LHCN-M2 (cell line): Measurements from ENCODE around the gene MAP3K13. TPM values are rescaled to one million over a fixed set of nuclear protein-coding genes. Genes with fewer than 3 reads are reported as not detected.

Experiments used
- DNase-seq: peaks from one replicate; pipeline ENCODE4 v3.0.0-alpha.2; 2012; ENCODE audit warnings: low read depth
- total RNA-seq: library from RNA; depleted of rRNA; stranded (reverse); fragments of >200 nt; gene quantifications from 2 replicates; pipeline ENCODE4 v1.2.3, GENCODE V29; 2014; rRNA removed

MAP3K13 gene
- total RNA-seq, 1 experiment from 2014 or later: 18.6 TPM

DNA sequence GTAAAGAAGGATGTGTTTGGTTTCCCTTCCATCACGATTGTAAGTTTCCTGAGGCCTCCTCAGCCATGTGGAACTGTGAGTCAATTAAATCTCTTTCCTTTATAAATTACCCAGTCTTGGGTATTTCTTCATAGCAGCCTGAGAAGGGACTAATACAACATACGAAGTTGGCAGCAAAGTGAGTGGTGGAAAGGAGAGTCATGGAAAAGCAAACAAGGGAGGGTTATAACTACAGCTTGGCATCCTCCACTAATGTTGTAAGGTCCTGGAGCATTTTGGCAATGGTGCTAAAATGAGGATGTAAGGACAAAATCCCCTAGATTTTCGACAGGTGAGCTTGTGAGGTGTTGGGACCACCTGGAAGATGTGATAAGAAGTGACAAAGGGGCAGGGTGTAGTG, 141.7 kb downstream of the MAP3K13 start:
- DNase-seq: no peak

- DNase-seq: no peak
Observed at GRCh38 chr3:185507883-185508282, 144.9 kb downstream of the MAP3K13 start.

DNA sequence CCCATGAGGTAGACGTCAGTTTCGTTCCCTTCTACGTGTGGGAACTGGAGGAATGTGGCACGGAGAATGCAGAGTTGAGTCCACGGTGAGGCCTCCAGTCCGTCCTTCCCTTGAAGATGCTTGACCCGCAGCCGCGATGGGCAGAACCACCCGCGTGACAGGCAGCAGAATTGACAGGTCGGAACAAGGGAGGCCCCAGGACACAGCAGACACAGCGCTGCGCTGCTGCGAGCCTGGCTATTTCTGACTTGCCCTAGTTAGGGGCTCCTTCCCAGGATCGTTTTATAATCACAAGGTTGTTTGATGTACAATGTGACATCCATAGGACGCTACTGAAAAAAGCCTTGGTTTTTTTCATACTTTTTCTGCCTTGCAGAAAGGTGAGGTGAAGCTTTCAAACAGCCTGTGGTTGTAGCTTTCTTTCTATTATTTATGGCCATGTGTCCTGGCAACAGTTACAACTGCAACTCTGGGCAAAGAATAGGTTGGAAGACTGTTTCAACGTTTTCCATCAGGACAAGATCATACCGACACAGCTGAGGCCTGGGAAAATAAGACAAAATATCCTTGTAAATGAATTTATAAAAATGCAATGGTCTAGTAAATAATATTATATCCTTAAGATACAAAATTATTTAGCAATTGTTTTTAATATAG, 145.5 kb downstream of the MAP3K13 start:
- no peak for DNase-seq

- DNase-seq: no peak
Observed at GRCh38 chr3:185511711-185512110, 148.8 kb downstream of the MAP3K13 start.

DNA sequence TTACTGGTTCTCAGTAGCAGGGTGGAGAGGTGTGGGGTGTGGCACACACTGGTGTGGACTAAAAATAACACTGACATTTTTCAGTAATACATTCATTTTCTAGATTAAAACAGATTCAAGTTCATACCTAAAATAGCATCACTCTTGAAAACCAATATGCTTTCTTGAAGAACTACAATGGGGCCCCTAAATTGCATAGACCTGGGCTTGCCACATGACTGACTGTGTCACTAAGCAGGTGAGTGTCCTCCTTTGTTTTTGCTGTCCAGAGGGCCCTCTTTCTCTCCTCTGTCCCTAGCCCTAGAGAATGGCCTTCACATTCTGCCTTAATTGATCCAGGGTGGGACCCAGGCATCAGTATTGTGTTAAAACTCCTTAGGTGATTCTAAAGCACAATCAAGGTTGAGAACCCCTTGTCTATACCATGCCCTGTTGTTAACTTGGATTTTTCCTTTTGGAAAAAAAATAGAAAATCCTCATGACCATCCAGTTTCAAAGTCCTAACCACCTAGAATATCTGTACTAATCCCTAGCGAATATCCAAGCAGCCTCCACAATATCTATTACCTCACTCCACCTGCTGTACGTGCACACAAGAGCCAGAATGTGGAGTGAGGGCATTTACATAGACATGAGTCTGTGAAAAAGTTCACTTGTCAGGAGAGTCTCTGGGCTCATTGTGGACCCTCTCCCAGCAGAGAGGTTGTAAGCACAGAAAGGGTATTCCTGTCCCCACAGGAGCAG, 154.6 kb downstream of the MAP3K13 start:
- no peak for DNase-seq

GRCh38 chr3:185519021-185519420, 156.1 kb downstream of the MAP3K13 start:
- DNase-seq: no peak

DNA sequence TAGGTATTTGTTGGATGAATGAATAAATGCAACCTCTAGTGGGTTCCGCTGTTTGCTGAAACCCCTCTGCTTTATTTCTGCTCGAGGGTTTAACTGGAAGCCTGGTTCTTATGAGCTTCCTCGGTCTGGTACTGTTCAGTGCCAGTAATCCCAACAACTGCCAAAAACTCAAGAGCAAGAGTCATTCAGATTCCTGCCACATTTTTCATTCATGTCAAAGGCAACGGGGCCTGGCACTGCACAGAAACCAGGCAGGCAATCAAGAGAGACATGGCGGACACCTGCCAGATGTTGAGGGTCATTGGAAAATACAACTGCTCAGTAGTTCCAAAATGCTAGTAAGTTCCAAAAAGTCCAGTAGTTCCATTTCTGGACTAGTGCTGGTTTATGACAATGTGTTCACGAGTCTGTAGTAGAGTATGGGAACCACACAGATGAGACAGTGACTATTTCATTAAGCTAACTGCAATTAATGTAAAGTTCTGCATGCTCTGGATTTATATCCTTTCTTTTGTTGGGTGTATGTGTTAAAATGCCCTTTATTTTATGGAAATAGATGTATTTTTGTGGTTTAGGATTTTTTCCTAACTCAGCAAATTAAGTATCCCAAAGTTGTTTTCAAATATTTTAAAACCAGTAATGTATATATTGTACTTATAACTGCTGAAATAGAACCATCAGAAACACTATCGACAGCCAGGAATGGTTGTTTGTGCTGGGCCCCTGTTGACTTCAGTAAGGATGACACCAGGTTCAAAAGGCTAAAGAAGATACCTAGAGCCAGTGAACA, 158.6 kb downstream of the MAP3K13 start:
- DNase-seq: no peak

DNA sequence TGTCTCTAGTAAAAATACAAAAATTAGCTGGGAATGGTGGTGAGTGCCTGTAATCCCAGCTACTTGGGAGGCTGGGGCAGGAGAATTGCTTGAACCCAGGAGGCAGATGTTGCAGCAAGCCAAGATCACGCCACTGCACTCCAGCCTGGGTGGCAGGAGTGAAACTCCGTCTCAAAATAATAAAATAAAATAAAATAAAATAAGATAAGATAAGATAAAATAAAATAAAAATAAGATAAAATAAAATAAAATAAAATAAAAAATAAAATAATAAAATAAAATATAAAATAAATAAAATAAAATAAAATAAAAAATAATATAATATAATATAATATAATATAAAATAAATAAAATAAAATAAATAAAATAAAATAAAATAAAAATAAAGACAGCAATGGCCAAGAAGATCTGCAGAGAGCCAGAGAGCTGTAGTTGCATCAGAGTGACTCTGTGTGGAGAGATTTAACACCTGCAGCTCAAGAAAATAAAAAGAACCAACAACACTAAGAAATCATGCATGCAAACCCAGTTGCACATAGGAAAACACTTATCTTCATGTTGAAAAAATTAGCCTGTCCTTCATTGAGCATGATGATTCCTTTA, 163.5 kb downstream of the MAP3K13 start:
- no peak for DNase-seq

GRCh38 chr3:185527364-185527763, 164.4 kb downstream of the MAP3K13 start:
- no peak for DNase-seq

GRCh38 chr3:185528532-185528931, 165.6 kb downstream of the MAP3K13 start:
- DNase-seq: peak; percentile 26

DNA sequence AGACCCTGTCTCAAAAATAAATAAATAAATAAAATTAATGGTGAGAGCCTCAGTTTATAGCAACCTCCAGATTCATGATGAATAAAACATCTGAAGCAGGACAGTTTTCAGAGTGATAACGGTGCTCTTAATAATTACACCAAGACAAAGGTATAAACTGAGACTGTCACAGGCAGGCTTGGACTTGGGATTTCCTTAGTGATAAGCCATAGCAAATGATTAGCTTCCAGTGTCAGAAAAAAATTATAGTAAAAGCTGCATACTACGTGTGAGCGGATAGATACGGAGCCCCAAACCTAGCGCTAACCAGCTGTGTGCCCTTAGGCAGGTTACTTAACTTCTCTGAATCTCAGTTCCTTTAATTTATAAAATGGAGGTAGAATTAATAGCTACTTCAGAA, 167.9 kb downstream of the MAP3K13 start:
- no peak for DNase-seq

- DNase-seq: no peak
Observed at GRCh38 chr3:185532901-185533300, 170.0 kb downstream of the MAP3K13 start.

DNA sequence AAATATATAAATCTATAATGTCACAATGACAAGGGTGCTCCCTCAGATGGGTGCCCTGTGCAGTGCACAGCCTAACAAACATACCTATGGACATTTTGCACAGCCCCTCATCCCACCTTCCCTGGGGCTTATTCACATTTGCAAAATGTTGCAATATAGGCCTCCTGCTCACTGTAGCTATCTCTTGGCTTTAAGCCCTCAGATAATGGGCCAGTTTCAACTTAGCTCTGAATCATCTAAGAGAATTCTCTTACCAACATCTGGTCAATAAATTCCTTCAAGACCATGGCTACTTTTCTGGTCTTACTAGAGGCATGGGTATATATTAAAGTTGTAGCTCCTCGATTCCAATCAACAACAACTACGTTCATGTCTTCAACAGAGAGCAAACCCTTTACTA, 171.6 kb downstream of the MAP3K13 start:
- DNase-seq: no peak

DNA sequence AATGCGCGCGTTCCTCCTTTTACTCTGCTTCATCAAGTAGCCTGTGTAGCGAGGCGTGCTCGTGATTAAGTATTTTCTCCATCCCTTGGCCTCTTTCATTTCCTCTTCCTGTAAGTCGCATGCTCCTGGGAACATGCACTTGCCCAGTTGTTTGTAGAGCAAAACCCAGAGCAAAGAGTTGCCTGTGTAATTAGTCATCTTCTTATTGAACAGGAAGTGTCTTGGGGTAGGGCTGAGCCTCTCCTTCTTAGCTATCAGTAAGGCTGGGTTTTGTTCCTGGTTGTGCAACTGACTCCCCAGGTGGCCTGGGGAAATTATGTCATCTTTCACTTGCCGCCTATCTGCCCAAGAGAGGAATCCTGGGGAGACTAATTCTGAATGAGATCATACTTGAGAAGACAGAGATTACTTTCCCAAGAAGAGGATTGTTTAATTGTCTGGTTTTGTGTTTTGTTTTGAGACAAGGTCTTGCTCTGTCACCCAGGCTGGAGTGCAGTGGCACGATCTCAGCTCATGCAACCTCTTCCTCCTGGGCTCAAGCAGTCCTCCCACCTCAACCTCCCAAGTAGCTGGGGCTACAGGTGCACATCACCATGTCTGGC, 174.5 kb downstream of the MAP3K13 start:
- peak; percentile 68 for DNase-seq

Other genes with a start within 250 kb of the MAP3K13 start
- 0.06 TPM in 2 replicates for gene C3orf70, start 210.1 kb upstream of the MAP3K13 start, total RNA-seq
- gene EHHADH, start 109.1 kb upstream of the MAP3K13 start, total RNA-seq: 6.6 and 13.6 TPM in 2 replicates
- 8.9 and 9.2 TPM in 2 replicates for gene TMEM41A, start 135.9 kb downstream of the MAP3K13 start, total RNA-seq
- not detected in 2 replicates for gene LIPH, start 189.5 kb downstream of the MAP3K13 start, total RNA-seq
- 28.4 and 28.5 TPM in 2 replicates for gene SENP2, start 223.2 kb downstream of the MAP3K13 start, total RNA-seq